Calu3 (cell line): ENCODE results near the gene IST1. TPM values are rescaled to one million over a fixed set of nuclear protein-coding genes. Genes with fewer than 3 reads are reported as not detected.
A peak's percentile ranks its signal among the peaks of the same experiment; 100 is the strongest.

ENCODE experiments used
- Bru-seq: library from RNA; stranded (reverse); fragments of 400-500 nt; gene quantifications from one replicate; lab custom pipeline; 2021; lab: Mats Ljungman, UMichigan
- BruChase-seq, 2 experiments: library from RNA; stranded (reverse); fragments of 400-500 nt; gene quantifications; one replicate each; lab custom pipeline; 2021; lab: Mats Ljungman, UMichigan
- BruUV-seq: library from RNA; stranded (reverse); fragments of 400-500 nt; replicated peaks from 2 replicates; lab custom pipeline; 2021; lab: Mats Ljungman, UMichigan
- CTCF ChIA-PET: fragments of 300-600 bp; sonication (Branson Sonifier 250); formaldehyde crosslinking; loops from one replicate; lab custom pipeline; 2022; ENCODE audit warnings: antibody characterized with exemption; lab: Charles Lee
- DNase-seq: peaks from one replicate; pipeline ENCODE4 v3.0.0; 2022
- H3K27ac Mint-ChIP-seq: one replicate; pipeline ENCODE4 v1.8.0; 2022; ENCODE audit warnings: mixed read lengths; ENCODE audit not compliant: unreplicated experiment
- H3K27me3 Mint-ChIP-seq: one replicate; pipeline ENCODE4 v1.8.0; 2022; ENCODE audit warnings: mixed read lengths; ENCODE audit not compliant: unreplicated experiment
- H3K36me3 Mint-ChIP-seq: one replicate; pipeline ENCODE4 v1.8.0; 2022; ENCODE audit warnings: mild to moderate bottlenecking, moderate library complexity, mixed read lengths; ENCODE audit not compliant: insufficient read depth, unreplicated experiment
- H3K4me1 Mint-ChIP-seq: one replicate; pipeline ENCODE4 v1.8.0; 2022; ENCODE audit warnings: mild to moderate bottlenecking, low read depth, mixed read lengths; ENCODE audit not compliant: unreplicated experiment
- H3K4me3 Mint-ChIP-seq: one replicate; pipeline ENCODE4 v1.8.0; 2022; ENCODE audit warnings: mild to moderate bottlenecking, low read depth, moderate library complexity, mixed read lengths; ENCODE audit not compliant: unreplicated experiment
- H3K9me3 Mint-ChIP-seq: one replicate; pipeline ENCODE4 v1.8.0; 2022; ENCODE audit warnings: low read depth, mixed read lengths; ENCODE audit not compliant: unreplicated experiment
- intact Hi-C: fragments of 100-400 bp; cut with micrococcal nuclease; formaldehyde crosslinking; loops from one replicate; pipeline ENCODE4 v1.10.0; 2022; ENCODE audit not compliant: unreplicated experiment
- long read RNA-seq: library from polyadenylated mRNA; stranded (forward); transcript quantifications from one replicate; pipeline ENCODE4 v2.0.0, GENCODE V29; 2022
- total RNA-seq: library from RNA; stranded (reverse); gene quantifications from 2 replicates; pipeline ENCODE4 v1.2.3, GENCODE V29; 2022
- TF ChIP-seq, protein P1 (sequence below): fragments of 200-600 bp; IDR thresholded peaks from one replicate; pipeline ENCODE4 v1.8.0; 2022; ENCODE audit warnings: antibody characterized with exemption; ENCODE audit not compliant: unreplicated experiment

Gene IST1
- 252 and 269 TPM in 2 replicates for total RNA-seq
- percentile 95 among the genes with signal in this experiment for Bru-seq, nascent RNA
- percentile 90 among the genes with signal in this experiment for BruChase-seq, experiment 1, labeled RNA remaining after a 6-hour chase
- BruChase-seq, experiment 2, labeled RNA remaining after a 2-hour chase, result percentile 95 among the genes with signal in this experiment
- long read RNA-seq, full-length matches to known transcripts, result 115 of 212 reads
- long read RNA-seq, partial matches to known transcripts, result 21 of 212 reads
- long read RNA-seq, other reads (novel, unspliced or antisense), result 76 of 212 reads

DNA sequence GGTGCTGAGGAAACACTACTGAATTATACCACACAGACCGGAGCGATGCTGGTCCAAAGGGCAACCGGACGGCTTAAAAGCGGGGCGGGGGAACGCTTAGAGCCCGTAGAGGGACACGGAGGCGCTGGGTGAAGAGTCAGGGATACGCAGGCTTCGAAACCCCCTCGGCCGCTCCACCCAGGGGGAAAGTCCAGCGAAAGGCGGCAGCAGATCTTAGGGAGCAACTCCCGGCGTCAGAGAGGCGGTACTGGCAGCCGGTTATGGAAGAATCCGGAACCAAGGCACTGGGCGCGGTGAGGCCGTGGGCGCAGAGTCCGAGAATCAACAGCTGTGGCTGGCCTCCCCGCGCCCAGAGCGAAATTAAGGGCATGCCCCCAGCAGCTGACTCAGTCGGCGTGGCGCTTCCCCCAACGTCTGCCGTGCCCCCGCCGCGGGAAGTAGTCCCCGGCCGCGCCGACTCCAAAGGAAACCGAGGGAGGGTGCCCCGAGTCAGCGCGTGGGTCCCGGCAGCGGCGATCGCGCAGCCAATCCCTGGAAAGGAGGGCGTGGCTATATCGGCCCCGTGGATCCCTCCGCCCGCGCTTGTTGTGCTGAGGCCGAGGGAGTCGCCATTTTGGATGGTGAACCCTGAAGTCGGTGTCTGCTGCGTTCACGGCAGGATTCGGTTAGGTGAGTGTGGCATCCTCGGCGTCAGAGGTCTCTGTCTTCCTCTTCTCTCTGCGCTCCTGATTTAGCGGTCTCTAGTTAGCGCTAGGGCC, at the start of gene IST1:
IST1 (plus strand) TSS at position 611 of the 758 bp plus-strand sequence. CDS start 20,110 bp downstream, outside the sequence.
- BruUV-seq, result no TSS peak
- Mint-ChIP-seq H3K27me3 (no peaks in the 10 kb centered on the region), H3K36me3 (peaks cover 65% of the 10 kb centered on the region), H3K9me3 (no peaks in the 10 kb centered on the region), H3K4me3 (peak within 1 kb of the TSS; percentile 82), H3K4me1 (peaks cover 12% of the 10 kb centered on the region), H3K27ac (peak within 1 kb of the TSS; percentile 85)
- DNase-seq, result peak; percentile 99
- intact Hi-C loops, result loop anchor here (2.0 to 10.0 kb wide), 3 partner anchors 32 to 90 kb away; partner anchors contain the start of gene AP1G1
- TF ChIP-seq, protein P1, sequence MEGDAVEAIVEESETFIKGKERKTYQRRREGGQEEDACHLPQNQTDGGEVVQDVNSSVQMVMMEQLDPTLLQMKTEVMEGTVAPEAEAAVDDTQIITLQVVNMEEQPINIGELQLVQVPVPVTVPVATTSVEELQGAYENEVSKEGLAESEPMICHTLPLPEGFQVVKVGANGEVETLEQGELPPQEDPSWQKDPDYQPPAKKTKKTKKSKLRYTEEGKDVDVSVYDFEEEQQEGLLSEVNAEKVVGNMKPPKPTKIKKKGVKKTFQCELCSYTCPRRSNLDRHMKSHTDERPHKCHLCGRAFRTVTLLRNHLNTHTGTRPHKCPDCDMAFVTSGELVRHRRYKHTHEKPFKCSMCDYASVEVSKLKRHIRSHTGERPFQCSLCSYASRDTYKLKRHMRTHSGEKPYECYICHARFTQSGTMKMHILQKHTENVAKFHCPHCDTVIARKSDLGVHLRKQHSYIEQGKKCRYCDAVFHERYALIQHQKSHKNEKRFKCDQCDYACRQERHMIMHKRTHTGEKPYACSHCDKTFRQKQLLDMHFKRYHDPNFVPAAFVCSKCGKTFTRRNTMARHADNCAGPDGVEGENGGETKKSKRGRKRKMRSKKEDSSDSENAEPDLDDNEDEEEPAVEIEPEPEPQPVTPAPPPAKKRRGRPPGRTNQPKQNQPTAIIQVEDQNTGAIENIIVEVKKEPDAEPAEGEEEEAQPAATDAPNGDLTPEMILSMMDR, result no peak
- CTCF ChIA-PET, result interaction anchor here (0.8 to 2.5 kb wide), 5 partner anchors 11 to 87 kb away, joined by 3 to 15 read pairs (median 3); partner anchors contain the start of genes AP1G1 and ZNF821

DNA sequence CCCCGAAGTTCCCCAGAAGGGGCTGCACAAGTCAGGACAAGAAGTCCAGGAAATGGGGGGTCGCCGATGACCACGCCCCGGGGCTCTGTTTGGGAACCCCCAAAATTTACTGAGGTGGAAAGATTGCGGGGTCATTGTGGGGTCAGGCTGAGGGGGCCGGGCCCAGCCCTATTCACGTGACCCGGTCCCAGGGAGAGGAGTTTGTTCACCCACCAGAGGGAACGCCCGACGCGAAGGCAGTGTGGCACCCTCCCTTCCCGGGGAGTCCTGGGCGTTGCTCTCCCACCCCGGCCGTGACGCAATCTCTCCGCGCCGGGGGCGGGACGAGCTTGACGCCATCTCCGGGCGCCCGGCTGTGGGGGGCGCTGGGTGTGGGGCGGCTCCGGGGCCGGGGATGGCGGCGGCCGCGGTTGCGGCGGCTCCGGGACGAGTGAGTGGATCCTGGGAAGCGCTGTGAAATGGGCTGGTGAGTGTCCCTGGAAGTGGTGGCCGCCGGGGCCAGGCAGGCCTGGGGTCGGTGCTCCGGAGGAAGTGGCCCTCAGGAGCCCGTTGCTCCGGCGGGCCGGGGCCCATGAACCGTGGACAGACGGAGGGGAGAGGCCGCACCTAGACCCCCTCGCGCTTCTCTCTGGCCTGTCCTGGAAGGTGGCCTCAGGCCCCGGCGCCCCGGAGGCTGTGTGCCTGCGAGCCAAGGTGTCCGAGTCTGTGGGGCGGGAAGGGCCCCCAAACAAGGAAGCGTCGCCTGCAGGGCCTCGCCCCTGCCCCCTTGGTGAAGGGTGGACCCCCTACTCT, 49.5 kb upstream of the IST1 start, which contains the start of gene ATXN1L:
ATXN1L (plus strand) TSS at position 338 of the 792 bp plus-strand sequence. CDS start 3,765 bp downstream, outside the sequence.
- peak within 1 kb of the TSS; percentile 97 for H3K27ac Mint-ChIP-seq
- TSS peak; percentile 60 for BruUV-seq
- TF ChIP-seq, protein P1, result no peak
- H3K27me3 Mint-ChIP-seq, result no peaks in the 10 kb centered on the region
- CTCF ChIA-PET, result interaction anchor here (1.2 to 1.4 kb wide), 2 partner anchors 37 to 116 kb away, joined by 3 to 4 read pairs; no protein-coding TSS in a partner anchor
- intact Hi-C loops, result no loop called here
- DNase-seq, result peak; percentile 98
- H3K4me3 Mint-ChIP-seq, result peak within 1 kb of the TSS; percentile 87
- peaks cover 27% of the 10 kb centered on the region for H3K4me1 Mint-ChIP-seq
- peaks cover 54% of the 10 kb centered on the region for H3K36me3 Mint-ChIP-seq
- H3K9me3 Mint-ChIP-seq, result no peaks in the 10 kb centered on the region

DNA sequence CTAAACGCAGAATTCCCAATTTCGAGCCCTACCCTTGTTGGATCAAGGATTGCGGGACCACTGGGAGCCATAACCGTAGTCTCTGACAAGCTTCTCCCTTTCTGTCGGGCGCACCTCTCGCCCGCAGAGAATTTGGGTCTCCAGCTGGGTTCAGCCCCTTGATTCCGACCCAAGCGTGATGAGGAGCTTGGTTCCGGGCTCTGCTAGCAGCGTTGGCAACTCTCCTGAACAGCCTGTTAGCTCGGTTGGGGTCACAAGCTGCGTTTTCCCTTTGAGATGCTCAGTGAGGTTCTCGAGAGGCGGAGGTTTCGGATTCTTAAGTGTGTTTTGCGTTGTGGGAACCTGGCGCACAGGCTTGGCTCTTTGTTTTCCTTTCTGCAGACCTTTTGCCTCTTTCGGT, 48.9 kb upstream of the IST1 start:
- Mint-ChIP-seq H3K36me3 (peaks cover 57% of the 10 kb centered on the region), H3K4me3 (peak overlapping the region; percentile 87), H3K9me3 (no peaks in the 10 kb centered on the region), H3K27me3 (no peaks in the 10 kb centered on the region), H3K4me1 (peaks cover 27% of the 10 kb centered on the region), H3K27ac (peak overlapping the region; percentile 97)
- no TSS peak for BruUV-seq
- peak; percentile 11 for DNase-seq
- CTCF ChIA-PET, result interaction anchor here (1.2 to 1.4 kb wide), 2 partner anchors 37 to 115 kb away, joined by 3 to 4 read pairs; no protein-coding TSS in a partner anchor
- intact Hi-C loops, result no loop called here
- TF ChIP-seq, protein P1, result no peak
